ENCODE results near the gene EML6.
"Not testable (repeated sequence)": the region's sequence is repeated elsewhere in the genome, so short reads cannot be mapped to it uniquely, and the experiment has no call there.

The EML6 gene

DNA sequence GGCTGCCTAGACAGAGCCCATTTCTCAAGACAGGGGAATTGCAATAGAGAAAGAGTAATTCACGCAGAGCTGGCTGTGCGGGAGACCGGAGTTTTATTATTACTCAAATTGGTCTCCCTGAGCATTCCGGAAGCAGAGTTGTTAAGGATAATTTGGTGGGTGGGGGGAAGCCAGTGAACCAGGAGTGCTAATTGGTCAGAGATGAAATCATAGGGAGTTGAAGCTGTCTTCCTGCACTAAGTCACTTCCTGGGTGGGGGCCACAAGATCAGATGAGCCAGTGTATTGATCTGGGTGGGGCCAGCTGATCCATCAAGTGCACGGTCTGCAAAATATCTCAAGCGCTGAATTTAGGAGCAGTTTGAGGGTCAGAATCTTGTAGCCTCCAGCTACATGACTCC is 242.0 kb downstream of the EML6 start:
- no peak for DNase-seq (ENCODE audit: low read depth)

DNA sequence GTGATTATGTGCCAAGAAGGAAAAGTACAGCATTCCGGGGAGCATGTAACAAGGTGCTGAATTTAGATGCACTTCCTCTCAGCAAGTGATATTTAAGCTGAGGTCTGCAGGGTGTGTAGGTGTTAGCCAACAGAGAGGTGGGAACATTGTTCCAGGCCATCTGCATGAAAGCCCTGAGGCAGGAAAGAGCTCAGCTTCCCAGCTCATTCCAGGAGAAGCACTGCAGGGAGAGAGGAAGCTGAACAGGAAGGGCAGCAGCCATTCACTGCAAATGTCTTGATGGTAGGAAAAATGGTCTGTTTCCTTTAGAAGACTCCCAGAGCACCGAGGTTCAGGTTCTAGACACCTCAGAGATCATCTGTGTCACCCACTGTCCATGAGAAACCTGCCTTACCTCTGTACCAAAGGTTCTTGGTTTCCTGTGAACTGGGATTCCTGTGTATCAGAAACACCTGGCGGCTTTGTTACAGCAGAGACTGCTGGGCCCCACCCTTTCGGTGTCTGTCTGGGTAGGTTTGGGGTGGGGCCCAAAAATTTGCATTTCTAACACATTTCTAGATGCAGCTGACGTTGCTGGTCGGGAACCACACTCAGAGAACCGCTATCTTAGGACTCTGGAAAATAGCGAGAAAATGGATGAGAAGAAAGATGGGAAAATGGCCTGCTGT is 242.8 kb downstream of the EML6 start:
- no peak for DNase-seq (ENCODE audit: low read depth)

DNA sequence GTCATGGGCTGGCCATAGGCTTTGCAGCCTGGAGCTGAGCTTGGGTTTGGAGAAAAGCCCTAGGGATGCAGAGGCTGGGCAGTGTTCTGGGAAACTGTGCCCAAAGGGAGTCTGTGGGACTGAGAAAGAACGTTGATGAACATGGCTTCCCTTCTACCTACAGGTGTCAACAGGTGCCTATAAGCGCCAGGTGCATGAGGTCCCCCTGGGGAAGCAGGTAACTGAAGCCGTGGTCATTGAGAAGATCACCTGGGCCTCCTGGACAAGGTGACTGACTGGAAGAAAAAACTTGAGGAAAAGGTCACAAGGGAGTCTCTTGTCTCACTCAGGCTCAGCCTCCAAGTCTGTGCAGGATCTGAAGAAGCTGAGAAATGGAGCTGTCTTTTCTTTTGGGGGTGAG is 243.4 kb downstream of the EML6 start:
- no peak for DNase-seq (ENCODE audit: low read depth)

- no peak for DNase-seq (ENCODE audit: low read depth)
These were observed 243.8 kb downstream of the EML6 start for GRCh38 chr2:54967269-54967668.

GRCh38 chr2:54967759-54968365 is 244.4 kb downstream of the EML6 start:
- DNase-seq (ENCODE audit: low read depth): no peak

- DNase-seq (ENCODE audit: low read depth): no peak
These were observed 245.2 kb downstream of the EML6 start for GRCh38 chr2:54968561-54969218.

DNA sequence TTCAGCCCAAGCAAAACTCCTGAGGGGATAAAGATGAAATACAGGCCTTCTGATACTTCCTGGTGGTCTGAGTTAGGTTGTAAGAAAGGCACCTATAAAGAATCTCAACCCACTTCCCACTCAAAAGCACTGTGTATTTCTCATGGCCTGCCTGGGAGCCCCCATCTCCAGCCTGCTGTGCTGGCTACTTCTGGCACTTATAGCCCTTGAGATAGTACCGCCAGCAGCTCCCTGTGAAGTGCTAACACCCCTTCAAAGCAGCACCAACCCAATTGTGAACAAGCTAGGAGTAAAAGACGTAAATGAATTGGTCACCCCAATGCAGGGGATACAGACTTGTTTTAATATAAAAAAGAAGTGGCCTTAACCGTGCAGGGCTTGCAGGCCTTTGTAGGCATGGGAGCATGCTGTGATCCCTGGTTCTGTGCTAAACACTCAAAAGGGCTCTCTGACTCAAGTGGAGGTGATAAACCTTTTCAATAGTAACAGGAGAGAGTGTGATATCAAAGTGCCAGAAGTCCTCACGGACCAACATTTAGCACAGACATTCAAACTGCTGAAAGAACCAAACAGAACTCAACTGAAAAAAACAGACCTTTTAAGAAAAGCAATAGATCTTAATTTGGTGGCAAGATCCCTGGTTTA is 246.0 kb downstream of the EML6 start:
- DNase-seq (ENCODE audit: low read depth): no peak

DNA sequence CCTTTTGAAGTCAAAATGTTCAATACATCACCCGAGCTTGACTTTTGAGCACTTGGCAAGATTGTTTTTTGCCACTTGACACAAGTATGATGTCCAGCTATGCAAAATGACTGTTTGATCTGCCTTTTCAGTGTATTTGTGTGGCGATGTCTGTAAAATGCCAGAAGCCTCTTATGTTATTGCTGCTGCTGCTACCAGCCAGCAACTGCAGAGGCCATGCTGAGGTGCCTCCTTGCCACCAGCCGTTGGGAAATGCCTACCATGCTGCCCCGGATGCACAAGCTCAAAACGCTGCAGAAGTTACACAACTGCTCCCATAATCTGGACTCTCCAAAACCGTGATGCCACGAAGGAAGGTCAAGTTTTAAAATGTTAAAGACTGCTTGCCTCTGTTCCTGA is 246.5 kb downstream of the EML6 start:
- no peak for DNase-seq (ENCODE audit: low read depth)

GRCh38 chr2:54975175-54975574 is 251.7 kb downstream of the EML6 start:
- no peak for DNase-seq (ENCODE audit: low read depth)

GRCh38 chr2:54975598-54976492 is 252.4 kb downstream of the EML6 start:
- DNase-seq (ENCODE audit: low read depth): no peak

DNA sequence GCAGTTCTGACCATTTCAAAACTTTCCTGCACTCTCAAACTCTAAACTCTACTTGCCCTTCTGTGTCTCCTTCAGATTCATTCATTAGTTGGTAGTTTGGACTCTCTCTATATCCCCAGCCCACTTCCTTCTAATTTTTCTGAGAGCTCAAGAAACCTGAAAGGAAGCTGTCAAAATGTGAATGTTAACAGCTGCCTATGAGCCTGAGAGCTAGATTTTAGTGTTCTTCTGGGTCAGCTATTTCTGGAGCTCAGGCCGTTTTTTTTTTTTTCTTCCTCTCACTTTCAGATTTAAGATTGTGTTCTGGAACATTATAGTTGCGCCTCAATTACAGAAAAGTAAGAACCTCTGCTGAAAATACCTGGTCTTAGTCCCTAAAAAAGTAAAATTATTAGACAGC is 253.7 kb downstream of the EML6 start:
- DNase-seq (ENCODE audit: low read depth): no peak

DNA sequence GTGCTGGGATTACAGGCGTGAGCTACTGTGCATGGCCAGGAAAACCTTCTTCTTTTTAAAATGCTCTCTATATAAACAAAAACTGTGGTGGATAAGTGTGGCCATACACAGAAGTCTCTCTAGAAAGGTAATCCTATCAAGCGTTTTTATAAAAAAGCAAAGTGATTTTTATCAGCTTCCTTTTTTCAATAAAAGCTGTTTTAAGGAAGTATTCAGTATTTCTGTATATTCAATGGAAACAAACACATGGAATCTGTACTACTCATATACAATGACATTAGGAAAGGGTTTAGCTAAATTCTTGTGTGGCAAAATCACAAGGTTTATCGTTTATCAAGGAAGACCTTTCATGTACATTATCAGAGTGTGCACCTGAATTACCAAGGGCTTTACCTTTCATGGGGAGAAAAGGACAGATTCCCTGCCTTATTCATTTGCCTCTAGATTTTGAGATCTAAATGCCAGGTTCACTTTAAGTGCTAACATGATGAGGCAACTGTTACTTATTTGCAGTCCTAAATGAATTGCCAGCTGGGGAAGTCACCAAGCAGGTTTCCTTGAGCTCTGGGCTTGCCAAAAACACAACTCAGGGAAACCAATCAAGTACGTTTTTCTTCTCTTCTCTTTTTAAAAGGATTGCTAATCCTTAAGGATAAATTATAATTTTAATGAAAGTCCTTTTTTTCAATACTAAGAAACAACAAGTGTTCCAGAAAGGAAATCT is 256.0 kb downstream of the EML6 start:
- no peak for DNase-seq (ENCODE audit: low read depth)

- DNase-seq (ENCODE audit: low read depth): no peak
These were observed 257.9 kb downstream of the EML6 start for GRCh38 chr2:54981385-54981784.

- no peak for DNase-seq (ENCODE audit: low read depth)
These were observed 260.1 kb downstream of the EML6 start for GRCh38 chr2:54983345-54984220.

DNA sequence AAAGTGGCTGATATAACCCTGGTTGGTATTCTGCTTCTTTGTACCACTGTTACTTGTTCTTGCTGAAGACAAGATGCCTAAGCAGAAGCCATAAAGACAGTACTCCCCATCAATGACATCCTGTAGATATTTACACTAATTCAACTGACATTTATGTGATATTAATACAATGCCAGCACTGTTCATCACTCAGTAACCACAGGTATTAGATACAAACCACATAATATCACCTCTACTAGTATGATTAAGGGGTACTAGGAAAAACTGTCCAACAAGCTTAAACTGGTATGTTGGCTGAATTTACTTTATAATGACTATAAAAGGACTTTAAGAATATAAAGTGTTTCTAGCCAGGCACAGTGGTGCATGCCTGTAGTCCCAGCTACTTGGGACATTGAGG is 261.0 kb downstream of the EML6 start:
- DNase-seq (ENCODE audit: low read depth): no peak

GRCh38 chr2:54986264-54986663 is 262.8 kb downstream of the EML6 start:
- no peak for DNase-seq (ENCODE audit: low read depth)

- DNase-seq (ENCODE audit: low read depth): no peak
These were observed 265.1 kb downstream of the EML6 start for GRCh38 chr2:54988612-54989011.

DNA sequence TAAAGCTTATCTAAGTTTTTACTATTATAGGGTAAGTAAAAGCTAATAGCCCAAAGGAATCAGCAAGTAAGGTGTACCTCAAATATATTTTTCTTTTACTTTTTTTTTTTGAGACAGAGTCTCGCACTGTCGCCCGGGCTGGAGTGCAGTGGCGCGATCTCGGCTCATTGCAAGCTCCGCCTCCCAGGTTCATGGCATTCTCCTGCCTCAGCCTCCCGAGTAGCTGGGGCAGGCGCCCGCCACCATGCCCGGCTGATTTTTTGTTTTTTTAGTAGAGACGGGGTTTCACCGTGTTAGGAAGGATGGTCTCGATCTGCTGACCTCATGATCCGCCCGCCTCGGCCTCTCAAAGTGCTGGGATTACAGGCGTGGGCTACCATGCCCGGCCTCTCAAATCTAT is 267.2 kb downstream of the EML6 start:
- DNase-seq (ENCODE audit: low read depth): not testable (repeated sequence)

- no peak for DNase-seq (ENCODE audit: low read depth)
These were observed 272.1 kb downstream of the EML6 start for GRCh38 chr2:54995553-54995952.

DNA sequence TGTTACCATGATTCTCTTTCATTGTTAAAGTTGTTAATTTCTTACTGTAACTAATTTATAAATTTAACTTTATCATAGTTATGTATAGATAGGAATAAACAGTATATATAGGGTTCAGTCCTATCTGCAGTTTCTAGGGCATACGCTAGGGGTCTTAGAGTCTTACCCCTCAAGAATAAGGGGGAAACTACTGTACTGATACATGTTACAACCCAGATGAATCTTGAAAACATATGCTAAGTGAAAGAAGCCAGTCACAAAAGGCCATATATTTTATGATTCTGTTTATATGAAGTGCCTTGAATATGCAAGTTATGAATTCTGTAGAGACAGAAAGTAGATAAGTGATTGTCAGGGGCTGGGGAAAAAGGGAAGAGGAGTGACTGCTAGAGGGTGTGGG is 274.4 kb downstream of the EML6 start:
- DNase-seq (ENCODE audit: low read depth): no peak
